Activated B cell treated with CpG ODN at 0.5 μM for 24 hours (primary cell): ENCODE measurements around the gene SLC35E1. TPM values are rescaled to one million over a fixed set of nuclear protein-coding genes. Genes with fewer than 3 reads are reported as not detected.

Experiments
- ATAC-seq: fragments of 200-7000 bp; cut with Tn5 transposase; one replicate; pipeline ENCODE4 v1.10.0; 2021; ENCODE audit warnings: low read depth, mild to moderate bottlenecking, moderate library complexity
- CTCF ChIA-PET: fragments of 350-600 bp; sonication (Branson Sonifier 250); formaldehyde crosslinking; loops from one replicate; lab custom pipeline; 2021; ENCODE audit warnings: antibody characterized with exemption; lab: Charles Lee
- POLR2A ChIA-PET: fragments of 350-600 bp; sonication (Branson Sonifier 250); formaldehyde crosslinking; loops from one replicate; lab custom pipeline; 2021; ENCODE audit warnings: antibody characterized with exemption; lab: Charles Lee
- DNase-seq: peaks from one replicate; pipeline ENCODE4 v3.0.0; 2022
- H3K27ac Mint-ChIP-seq: one replicate; pipeline ENCODE4 v1.8.0; 2020; ENCODE audit warnings: mixed read lengths
- H3K27me3 Mint-ChIP-seq: one replicate; pipeline ENCODE4 v1.8.0; 2021; ENCODE audit warnings: mixed read lengths
- H3K36me3 Mint-ChIP-seq: one replicate; pipeline ENCODE4 v1.8.0; 2021; ENCODE audit warnings: low read depth, mixed read lengths
- H3K4me1 Mint-ChIP-seq: one replicate; pipeline ENCODE4 v1.8.0; 2021; ENCODE audit warnings: mixed read lengths
- H3K4me3 Mint-ChIP-seq: one replicate; pipeline ENCODE4 v1.8.0; 2020; ENCODE audit warnings: mild to moderate bottlenecking, mixed read lengths
- H3K9me3 Mint-ChIP-seq: one replicate; pipeline ENCODE4 v1.8.0; 2020; ENCODE audit warnings: mixed read lengths
- intact Hi-C: fragments of 100-400 bp; cut with micrococcal nuclease; formaldehyde crosslinking; loops from one replicate; pipeline ENCODE4 v1.15.1; 2024
- total RNA-seq: library from RNA; stranded (reverse); gene quantifications from 2 replicates; pipeline ENCODE4 v1.2.3, GENCODE V29; 2022
- TF ChIP-seq, protein P1 (sequence below): fragments of 200-600 bp; IDR thresholded peaks from one replicate; pipeline ENCODE4 v1.8.0; 2022; ENCODE audit warnings: antibody characterized with exemption, mild to moderate bottlenecking

The SLC35E1 gene
- total RNA-seq, 1 donor from 2014 or later: 51.7 TPM

GRCh38 chr19:16504271-16504670, 67.9 kb downstream of the SLC35E1 start:
- DNase-seq: no peak
- ChIA-PET POLR2A (no interaction called here), CTCF (no interaction called here)
- no peaks in the 10 kb centered on the region for H3K9me3 Mint-ChIP-seq
- TF ChIP-seq, protein P1, sequence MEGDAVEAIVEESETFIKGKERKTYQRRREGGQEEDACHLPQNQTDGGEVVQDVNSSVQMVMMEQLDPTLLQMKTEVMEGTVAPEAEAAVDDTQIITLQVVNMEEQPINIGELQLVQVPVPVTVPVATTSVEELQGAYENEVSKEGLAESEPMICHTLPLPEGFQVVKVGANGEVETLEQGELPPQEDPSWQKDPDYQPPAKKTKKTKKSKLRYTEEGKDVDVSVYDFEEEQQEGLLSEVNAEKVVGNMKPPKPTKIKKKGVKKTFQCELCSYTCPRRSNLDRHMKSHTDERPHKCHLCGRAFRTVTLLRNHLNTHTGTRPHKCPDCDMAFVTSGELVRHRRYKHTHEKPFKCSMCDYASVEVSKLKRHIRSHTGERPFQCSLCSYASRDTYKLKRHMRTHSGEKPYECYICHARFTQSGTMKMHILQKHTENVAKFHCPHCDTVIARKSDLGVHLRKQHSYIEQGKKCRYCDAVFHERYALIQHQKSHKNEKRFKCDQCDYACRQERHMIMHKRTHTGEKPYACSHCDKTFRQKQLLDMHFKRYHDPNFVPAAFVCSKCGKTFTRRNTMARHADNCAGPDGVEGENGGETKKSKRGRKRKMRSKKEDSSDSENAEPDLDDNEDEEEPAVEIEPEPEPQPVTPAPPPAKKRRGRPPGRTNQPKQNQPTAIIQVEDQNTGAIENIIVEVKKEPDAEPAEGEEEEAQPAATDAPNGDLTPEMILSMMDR: no peak
- no peak for ATAC-seq
- intact Hi-C loops: no loop called here
- no peak overlapping the region for H3K27ac Mint-ChIP-seq
- H3K27me3 Mint-ChIP-seq: no peaks in the 10 kb centered on the region
- no peaks in the 10 kb centered on the region for H3K4me1 Mint-ChIP-seq
- peaks cover 25% of the 10 kb centered on the region for H3K36me3 Mint-ChIP-seq
- no peak overlapping the region for H3K4me3 Mint-ChIP-seq

Other genes starting within 250 kb of the SLC35E1 start
- 76.8 and 87.6 TPM in 2 replicates for gene KLF2, start 247.6 kb downstream of the SLC35E1 start, total RNA-seq
- 81.0 and 86.3 TPM in 2 replicates for gene EPS15L1, start 100.4 kb downstream of the SLC35E1 start, total RNA-seq
- not detected in 2 replicates for gene CALR3, start 76.2 kb downstream of the SLC35E1 start, total RNA-seq
- 5.9 and 7.1 TPM in 2 replicates for gene C19orf44, start 76.0 kb downstream of the SLC35E1 start, total RNA-seq
- gene CHERP, start 30.0 kb downstream of the SLC35E1 start, total RNA-seq: 70.9 and 89.3 TPM in 2 replicates
- gene MED26, start 55.8 kb upstream of the SLC35E1 start, total RNA-seq: 32.0 and 36.1 TPM in 2 replicates
- gene SMIM7, start 87.7 kb upstream of the SLC35E1 start, total RNA-seq: 90.2 and 110 TPM in 2 replicates
- 3.1 and 4.0 TPM in 2 replicates for gene TMEM38A, start 88.7 kb upstream of the SLC35E1 start, total RNA-seq
- gene NWD1, start 147.4 kb upstream of the SLC35E1 start, total RNA-seq: 0.02 and 0.04 TPM in 2 replicates